Inflammatory macrophage treated with lipopolysaccharide for 1 hour (primary cell): ENCODE measurements around the gene TUBB4A.

Experiments
- DNase-seq, 2 donors: peaks; one replicate each; pipeline ENCODE4 v3.0.0-alpha.2; 2020 to 2022

Gene TUBB4A

DNA sequence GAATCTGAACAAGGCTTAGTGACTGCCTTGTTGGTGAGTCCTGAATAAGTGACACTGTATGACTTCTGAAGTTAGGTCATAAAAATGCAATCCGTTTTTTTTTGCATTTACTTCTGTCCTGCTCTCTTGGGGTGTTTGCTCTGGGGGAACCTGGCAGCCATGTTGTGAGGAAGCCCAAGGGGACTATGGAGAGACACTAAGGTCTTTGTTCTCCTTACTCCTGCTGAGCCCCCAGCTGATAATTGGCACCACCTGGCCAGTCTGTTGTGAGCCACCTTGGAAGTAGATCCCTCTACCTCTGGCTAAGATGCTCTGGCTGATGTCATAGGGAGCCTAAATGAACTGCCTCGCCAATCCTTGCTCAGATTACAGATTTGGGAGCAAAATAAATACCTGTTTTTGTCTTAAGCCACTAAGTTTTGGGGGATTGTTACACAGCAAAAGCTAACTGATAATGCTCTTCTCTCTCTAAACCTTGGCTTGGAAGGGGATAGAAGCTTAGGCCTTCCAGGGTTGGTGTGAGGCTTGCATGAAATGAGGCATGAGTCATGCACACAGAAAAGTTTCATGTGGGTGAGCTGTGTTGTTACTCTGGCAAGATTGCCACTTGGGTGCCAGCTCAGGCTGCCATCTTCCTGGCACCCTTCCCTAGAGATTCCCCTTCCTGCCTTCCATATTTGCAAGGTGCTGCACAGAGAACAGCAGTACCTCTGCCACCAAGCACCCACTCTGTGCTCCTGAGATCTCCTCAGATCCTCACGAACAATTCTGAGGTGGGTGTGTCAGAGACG, 10.1 kb downstream of the TUBB4A start:
- no peak for DNase-seq

DNA sequence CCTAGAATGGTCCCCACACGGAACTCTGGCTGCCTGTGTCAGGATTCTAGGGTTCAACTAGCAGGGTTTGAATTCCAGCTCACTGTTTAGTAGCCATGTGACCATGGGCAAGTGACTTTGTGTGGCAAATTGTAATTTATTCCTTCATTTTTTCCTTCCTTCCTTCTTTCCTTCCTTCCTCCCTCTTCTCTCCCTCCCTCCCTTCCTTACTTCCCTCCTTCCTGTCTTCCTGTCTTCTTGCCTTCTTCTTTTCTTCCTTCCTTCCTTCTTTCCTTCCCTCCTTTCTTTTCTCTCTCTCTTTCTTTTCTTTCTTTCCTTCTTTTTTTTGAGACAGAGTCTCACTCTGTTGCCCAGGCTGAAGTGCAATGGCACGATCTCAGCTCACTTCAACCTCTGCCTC, 12.0 kb downstream of the TUBB4A start:
- no peak for DNase-seq

DNA sequence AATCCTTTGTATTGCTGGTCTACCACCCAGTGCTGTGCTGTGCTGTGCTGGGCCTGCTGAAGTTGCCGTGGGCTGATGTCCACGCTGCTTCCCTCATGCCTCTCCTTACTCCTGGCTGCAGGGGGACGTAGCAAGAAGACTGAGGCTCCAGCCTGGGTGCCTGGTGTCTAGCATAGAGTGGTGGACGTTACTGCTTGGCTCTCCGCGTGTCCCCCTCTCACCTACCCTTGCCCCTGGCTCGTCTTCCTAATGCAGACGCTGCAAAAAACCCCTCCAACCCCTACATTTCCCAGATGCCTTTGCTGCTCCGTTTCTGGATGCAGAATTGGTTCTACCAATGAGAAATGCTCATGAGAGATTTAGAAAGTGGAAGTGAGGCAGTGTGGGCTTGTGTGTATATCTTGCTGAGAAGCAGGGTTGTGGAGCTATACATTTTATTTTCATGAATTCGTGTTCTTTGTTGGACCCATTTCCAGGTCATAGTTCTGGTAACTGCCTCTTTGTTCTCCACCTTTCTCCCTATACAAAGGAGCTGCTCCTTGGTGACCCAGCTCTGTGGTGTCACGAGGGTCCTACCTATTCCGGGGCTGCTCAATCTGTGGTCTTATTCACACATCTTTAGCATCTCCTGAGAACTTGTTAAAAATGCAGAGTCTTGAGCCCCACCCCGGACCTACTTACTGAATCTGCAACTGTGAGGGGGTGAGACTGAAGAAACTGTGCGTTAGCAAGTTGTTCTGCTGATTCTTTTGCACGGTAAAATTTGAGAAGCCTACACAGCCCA, 12.6 kb downstream of the TUBB4A start:
- peak in 1 of 2 donors; percentile 18 for DNase-seq

DNA sequence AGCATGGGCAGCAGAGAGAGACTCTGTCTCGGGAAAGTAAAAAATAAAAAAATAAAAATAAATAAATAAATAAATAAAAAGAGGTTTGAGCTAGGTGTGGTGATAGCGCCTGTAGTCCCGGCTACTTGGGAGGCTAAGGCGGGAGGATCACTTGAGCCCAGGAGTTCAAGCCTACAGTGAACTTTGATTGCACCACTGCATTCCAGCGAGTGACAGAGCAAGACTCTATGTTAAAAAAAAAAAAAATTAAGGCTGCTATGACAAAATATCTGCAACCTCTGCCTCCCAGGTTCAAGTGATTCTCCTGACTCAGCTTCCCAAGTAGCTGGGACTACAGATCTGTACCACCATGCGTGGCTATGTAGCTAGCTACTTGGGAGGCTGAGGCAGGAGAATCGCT, 17.3 kb downstream of the TUBB4A start:
- no peak for DNase-seq

DNA sequence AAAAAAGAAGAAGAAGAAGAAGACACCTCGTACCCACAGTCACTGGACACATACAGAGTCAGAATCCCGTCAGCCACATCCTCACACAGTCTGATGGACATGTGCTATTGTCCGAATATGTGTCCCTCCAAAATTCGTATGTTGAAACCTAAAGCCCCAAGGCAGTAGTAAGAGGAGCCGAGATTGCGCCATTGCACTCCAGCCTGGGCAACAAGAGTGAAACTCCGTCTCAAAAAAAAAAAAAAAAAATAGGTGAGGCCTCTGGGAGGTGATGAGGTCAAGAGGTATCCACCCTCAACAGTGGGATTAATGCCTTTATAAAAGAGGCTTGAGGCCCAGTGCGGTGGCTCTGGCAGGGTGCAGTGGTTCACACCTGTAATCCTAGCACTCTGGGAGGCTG, 17.9 kb downstream of the TUBB4A start:
- no peak for DNase-seq

DNA sequence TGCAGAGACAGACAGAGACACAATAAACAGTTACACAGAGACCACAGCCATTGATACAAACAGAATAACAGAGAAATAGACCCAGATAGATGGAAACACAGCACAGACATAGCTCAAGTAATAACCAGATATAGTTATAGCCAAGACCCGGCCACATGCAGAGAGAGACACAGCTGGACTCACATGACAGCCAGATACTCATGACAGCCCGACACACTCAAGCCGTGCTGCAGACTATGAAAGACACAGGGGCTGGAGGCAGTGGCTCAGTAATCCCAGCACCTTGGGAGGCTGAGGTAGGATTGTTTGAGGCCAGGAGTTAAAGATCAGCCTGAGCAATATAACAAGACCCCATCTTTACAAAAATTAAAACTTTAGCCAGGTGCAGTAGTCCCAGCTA, 18.9 kb downstream of the TUBB4A start:
- DNase-seq, result no peak

DNA sequence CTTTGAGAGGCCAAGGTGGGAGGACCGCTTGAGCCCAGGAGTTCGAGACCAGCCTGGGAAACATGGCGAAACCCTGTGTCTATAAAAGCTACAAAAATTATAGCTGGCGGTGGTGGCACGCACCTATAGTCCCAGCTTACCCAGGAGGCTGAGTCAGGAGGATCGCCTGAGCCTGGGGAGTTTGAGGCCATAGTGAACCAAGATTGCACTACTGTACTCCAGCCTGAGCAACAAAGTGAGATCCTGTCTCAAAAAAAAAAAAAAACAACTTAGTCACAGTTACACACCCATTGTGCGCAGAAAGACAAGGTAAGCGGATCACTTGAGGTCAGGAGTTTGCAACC, 19.8 kb downstream of the TUBB4A start:
- DNase-seq, result no peak

DNA sequence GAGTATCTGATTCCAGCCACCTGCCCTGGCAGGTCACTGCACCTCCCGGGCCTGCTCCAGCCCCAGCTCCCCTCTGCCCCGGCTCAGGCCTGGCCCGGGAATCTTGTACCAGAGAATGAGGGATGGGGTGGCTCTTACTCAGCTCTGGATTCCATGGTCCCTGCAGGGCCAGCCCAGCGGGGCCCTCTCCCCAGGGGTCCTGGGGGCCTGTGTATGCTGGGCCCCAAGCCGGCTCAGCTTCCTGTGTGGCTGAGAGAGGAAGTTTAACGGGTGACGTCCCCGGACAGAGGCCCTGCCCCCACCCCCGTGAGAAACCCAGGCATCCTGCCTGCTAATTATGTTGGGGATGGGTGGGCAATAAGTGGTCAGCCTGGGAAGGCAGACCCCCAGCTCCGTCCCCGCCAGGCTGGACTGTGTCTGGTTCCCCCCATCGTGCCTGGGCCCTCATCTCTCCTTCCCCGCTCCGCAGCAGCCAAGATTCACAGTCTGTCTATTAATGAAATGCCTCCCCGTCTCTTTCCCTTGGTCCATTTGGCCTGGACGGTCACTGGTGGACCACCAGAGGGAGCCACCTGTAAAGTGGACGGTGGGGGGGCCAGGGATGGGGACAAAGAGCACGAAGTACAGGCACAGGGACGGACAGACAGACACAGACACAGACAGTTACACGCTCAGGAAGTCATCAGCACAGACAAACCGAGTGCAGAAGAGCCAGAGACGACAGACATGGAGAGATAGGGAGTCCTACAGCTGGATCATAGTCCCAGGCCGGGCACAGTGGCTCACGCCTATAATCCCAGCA, 20.4 kb downstream of the TUBB4A start, which contains the start of gene DENND1C:
TSS of gene DENND1C (minus strand) at position 247 of the 802 bp plus-strand sequence. CDS start at position 155, 92 bp downstream.
- peak; percentile 42 to 56 for DNase-seq

DNA sequence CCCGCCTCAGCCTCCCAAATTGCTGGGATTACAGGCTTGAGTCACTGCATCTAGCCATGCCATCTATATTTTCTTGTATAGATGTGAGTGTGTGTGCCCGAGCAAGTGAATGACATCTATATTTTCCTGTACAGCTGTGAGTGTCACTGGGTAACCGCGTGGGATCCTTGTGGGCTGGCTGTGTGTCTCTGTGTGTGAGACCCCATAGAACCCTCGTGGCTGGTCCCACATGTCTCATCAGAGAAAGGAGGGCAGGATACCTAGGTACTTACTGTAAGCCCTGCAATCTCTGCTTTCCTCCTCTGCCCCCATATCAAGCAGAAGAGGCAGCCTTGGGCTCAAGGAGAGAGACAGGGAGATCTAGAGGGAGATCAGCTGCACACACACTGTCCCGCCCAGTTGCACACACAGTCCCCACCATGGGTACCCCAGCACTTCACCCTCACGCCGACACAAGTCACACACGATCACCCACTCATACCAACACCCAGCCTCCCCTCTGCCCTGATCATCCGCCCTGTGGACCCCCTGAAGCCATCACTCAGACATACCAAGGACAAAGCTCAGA, 21.2 kb downstream of the TUBB4A start:
- DNase-seq, result no peak

DNA sequence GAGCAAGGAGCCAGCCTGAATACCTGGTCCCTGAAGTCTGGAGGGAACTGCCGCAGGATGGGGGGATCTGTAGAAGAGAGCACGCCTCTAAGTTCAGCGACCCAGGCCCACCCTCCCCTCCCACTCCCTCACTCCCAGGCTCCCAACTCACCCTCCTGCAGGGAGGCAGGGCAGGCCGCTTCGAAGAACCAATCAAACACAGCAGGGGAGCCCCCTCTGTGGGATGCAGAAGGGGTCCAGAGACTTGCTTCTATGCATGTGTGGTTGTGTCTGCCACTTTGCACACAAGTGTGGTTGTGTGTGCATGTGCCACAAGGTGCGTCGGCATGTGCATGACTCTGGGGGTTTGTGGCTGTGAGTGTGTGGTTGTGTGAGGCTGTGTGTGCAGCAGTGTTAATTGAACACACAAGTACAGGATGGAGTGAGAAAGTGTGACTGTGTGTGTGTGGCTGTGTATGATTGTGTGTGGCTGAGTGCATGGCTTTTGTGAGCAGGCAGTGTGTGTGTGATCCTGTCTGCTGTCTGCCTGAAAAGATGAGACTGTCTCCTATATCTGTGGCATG, 22.2 kb downstream of the TUBB4A start:
- no peak for DNase-seq

DNA sequence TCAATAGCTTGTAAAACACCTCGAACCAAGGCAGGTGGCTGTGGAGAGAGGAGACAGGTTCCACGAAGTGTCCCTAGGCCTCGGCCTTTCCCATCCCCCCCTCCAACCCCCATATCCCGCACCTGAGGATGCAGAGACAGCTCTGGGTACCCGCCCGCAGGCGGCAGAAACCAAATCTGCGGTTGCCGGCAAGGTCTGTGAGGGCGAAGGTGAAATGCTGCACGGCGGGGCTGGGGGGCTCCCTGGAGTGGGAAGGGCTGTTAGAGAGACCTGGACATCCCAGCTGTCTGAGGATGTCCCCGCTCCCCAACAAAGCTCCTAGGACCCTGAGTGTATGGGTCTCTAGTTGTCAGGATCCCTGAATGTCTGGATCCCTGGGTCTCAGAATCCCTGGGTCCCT, 23.3 kb downstream of the TUBB4A start:
- no peak for DNase-seq

DNA sequence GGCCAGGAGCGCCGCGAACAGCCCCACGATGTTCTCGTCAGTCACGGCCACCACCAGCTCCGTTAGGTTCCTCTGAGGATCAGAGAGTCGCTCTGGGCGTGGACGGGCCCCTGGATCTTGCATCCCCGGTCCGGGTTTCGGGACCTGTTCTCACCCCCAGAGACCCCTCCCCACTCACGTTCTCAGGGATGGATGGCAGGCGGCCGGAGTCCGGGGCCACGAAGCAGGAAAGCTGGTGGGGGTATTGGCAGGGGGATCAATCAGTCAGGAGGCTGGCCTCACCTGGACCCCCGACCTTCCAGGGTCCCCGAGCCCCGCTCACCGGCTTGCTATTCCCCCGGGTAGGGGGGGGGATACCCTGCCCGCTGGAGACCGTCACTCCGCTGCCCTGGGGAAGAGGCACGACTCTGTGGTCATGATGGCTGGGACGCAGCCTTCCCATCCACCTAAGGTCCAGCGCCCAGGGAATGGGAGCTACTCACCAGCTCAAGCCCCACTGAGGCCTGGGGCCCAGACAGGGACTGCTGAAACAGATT, 25.1 kb downstream of the TUBB4A start:
- DNase-seq, result no peak

DNA sequence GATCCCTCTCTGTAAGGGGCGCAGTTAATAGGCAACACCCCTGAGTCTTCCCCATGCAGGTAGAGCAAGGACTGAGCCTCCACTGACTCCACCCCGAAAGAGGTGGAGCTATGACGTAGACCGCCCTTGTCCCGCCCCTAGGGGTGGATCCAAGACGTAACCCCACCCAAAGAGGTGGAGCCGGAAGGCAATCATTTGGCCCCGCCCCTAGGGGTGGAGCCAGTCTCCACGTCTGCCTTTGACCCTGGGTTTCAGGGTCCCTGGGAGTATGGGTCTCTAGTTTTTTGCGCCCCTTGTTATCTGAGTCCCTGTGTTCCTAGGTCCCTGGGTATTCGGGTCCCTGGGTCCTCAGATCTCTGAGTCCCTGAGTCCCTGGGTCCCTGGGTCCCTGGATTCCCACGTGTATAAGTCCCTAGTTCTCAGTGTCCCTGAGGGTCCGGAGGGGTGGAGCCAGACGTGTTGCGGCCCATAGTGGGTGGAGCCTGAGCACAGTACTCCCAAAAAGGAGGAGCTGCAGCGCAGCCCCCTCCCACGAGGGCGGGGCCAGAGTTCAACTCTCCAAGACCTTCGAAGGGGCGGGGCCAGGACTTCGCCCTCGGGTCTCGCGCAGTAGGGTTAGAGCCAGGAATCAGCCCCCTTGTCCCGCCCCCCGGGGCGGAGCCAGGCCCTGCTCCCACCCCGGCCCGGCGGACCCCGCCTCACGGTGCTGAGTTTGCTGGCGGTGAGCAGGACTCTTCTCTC, 25.8 kb downstream of the TUBB4A start:
- peak; percentile 17 to 75 for DNase-seq

DNA sequence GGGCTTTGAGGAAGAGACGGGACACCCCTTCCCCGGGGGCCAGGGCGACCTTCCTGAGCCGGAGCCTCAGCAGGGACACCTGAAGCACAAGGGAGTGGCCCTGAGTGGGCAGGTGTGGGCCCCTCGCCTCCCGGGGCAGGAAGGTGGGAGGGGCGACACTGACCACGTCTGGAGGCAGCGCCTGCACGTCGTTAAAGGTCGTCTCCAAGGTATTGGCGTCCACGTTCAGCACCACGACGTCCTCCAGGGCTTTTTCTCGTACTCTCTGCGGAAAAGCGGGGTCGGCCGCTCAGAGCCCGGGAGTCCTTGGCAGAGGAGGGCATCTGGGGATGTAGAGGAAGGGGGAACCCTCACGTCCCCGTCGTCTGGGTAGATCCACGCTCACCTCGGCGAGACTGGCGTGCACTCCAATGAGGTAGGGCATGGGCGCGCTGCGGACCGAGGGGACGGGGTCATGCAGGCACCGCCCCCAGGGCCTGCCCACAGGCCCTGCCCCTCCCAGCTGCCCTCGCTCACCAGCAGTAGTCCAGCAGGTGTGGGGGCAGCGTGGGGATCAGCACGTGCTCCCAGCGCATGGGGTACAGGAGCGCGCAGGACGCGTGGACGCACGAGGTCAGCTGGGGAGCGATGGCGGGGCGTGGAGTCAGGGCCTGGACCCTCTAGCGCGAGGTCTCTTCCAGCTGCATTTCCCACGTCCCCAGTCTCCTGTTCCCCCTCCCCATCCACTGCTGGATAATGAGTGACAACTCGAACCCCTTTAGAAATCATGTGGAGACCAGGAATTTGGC, 26.6 kb downstream of the TUBB4A start:
- DNase-seq, result no peak

DNA sequence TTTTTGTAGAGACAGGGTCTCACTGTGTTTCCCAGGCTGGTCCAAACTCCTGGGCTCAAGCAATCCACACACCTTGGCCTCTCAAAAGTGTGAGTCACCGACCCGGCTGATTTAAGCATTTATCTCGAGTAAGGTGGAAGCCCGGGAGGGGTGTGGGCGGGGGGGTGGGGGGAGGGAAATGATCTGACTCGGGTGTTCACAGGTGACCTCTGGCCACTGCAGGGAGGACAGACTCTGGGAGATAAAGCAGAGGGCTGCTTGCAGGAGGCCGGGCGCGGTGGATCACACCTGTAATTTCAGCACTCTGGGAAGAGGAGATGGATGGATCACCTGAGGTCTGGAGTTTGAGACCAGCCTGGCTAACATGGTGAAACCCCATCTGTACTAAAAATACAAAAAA, 28.5 kb downstream of the TUBB4A start:
- no peak for DNase-seq

DNA sequence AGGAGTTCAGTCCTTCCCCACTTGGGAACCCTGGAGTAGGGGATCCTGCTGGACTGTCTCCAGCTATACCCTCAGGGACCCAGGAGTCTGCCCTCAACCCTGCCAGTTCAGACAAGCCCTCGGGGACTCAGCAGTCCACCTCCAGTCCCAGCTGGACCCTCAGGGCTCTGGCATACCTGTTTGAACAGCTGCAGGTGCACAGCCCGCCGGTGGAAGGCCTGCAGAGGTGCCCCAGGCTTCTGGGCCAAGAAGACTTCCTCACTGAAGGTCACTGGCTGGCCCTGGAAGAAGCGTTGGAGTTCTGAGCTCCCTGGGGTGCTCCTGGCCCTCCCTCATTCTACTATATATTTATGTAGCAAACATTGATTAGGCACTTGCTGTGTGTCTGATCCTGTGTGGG, 29.4 kb downstream of the TUBB4A start:
- no peak for DNase-seq

DNA sequence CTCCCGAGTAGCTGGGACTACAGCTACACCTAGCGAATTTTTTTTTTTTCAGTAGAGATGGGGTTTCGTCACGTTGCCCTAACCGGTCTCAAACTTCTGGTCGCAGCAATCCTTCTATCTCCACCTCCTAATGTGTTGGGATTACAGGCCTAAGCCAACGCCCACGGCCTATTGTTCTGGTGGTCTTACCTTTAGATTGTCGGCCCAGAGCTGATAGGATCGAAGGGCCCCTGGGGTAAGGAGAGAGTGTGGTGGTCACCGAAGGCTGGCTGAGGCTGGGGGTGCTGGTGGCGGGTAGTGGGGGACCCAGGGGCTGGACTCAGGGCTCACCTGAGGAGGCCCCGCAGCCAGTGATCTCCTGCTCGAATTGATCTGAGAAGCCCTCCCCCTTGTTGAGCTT, 31.0 kb downstream of the TUBB4A start:
- no peak for DNase-seq

DNA sequence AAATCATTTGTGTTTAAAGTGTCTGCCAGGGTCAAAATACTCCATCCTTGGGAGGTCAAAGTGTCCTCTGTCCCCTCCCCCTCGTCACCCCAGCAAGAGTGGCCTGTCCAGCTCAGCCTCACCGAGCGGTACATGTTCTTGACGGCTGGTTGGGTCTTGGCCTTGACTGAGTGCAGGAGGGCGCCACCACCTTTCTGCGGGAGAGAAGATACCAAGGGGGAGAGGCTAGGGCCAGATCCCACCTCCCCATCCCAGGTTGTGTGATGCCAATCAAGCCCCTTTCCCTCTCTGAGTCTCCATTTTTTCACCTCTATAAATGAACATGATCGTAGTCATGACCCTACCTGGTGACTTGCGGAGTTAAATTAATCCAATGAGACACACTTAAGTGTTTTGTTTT, 31.9 kb downstream of the TUBB4A start:
- no peak for DNase-seq

DNA sequence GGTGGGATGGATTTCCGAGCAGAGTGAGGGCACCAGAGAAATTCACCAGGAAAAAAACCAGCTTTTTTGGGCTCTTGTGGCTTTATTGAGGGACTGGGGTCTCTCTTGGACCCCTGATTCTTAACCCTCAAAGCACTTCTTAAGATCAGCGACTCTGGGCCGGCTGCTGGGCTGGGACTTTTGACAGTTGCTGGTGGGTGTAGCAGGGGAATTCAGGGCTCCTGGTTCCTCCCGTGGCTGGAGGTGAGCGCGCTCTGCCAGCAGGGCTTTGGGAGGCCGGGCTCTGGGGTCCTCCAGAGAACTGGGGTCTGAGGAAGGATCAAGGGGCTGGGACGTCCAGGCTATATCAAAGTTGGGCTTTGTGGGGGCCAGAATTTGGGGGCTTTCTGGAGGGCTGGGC, 34.7 kb downstream of the TUBB4A start:
- no peak for DNase-seq

DNA sequence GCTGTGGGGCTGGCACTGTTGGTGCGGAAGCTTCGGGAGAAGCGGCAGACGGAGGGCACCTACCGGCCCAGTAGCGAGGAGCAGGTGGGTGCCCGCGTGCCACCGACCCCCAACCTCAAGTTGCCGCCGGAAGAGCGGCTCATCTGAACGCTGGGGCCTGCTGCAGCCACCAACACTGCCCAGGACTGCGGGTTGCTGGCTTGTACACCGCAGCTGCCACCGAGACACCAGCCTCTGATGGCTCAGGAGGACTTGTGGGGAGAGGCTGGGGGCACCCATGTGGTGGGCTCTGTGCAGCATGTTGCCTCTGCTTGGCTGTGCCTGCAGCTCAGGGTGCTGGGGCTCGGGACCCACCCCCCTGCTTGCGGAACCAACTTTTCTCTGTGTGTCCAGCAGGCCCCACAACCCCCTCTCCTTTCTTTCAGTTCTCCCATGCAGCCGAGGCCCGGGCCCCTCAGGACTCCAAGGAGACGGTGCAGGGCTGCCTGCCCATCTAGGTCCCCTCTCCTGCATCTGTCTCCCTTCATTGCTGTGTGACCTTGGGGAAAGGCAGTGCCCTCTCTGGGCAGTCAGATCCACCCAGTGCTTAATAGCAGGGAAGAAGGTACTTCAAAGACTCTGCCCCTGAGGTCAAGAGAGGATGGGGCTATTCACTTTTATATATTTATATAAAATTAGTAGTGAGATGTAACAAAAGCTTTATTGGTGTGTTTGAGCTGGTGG, 35.4 kb downstream of the TUBB4A start:
- no peak for DNase-seq
